ENCODE results near the gene PSMC3IP. TPM values are rescaled to one million over a fixed set of nuclear protein-coding genes. Genes with fewer than 3 reads are reported as not detected.
"Not testable (repeated sequence)": the region's sequence is repeated elsewhere in the genome, so short reads cannot be mapped to it uniquely, and the experiment has no call there.

The PSMC3IP gene
- total and polyA plus RNA-seq, 9 donors: 5.4 to 13.5 (median 11.8) TPM

DNA sequence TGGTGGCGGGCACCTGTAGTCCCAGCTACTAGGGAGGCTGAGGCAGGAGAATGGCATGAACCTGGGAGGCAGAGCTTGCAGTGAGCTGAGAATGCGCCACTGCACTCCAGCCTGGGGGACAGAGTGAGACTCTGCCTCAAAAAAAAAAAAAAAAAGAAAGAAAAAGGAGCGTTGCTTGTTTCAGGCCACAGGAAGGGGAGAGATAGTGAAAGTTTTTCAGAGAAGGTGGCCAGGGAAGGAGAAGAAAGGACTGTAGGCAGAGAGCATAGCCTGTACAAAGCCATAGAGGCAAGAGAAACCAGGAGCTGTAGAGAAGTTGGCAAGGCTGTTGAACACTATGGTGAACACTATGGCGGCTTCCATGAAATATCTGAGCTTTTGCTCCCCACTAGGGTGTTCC lies 37.0 kb downstream of the PSMC3IP start:
- WGBS (ENCODE audit: insufficient coverage): 100% methylated on average over 3 of the region's 4 CpGs

GRCh38 chr17:42538482-42538881 lies 39.0 kb downstream of the PSMC3IP start:
- peaks cover 54% of the 10 kb centered on the region for H3K36me3 ChIP-seq (ENCODE audit: control insufficient read depth, insufficient read depth, low read length)
- H3K27ac ChIP-seq (ENCODE audit: low read length): no peak overlapping the region
- 97% methylated on average over 9 of the region's 14 CpGs for WGBS (ENCODE audit: insufficient coverage)
- no peak overlapping the region for H3K4me3 ChIP-seq (ENCODE audit: low read length)
- no peaks in the 10 kb centered on the region for H3K27me3 ChIP-seq (ENCODE audit: control insufficient read depth, insufficient read depth, low read length)
- DNase-seq: no peak
- no peaks in the 10 kb centered on the region for H3K9me3 ChIP-seq (replicated peaks; ENCODE audit: control insufficient read depth, low read depth, low read length)
- H3K4me1 ChIP-seq (ENCODE audit: control insufficient read depth, insufficient read depth, low read length): peaks cover 44% of the 10 kb centered on the region

More for the DNA sequence above, 37.0 kb downstream of the PSMC3IP start:
- not testable (repeated sequence) for H3K9me3 ChIP-seq (replicated peaks; ENCODE audit: control insufficient read depth, low read depth, low read length); H3K27ac ChIP-seq (ENCODE audit: low read length); DNase-seq; H3K27me3 ChIP-seq (ENCODE audit: control insufficient read depth, insufficient read depth, low read length); H3K4me3 ChIP-seq (ENCODE audit: low read length)
- peaks cover 66% of the 10 kb centered on the region for H3K36me3 ChIP-seq (ENCODE audit: control insufficient read depth, insufficient read depth, low read length)
- H3K4me1 ChIP-seq (ENCODE audit: control insufficient read depth, insufficient read depth, low read length): peaks cover 56% of the 10 kb centered on the region

- Histone ChIP-seq H3K4me3 (ENCODE audit: low read length) (no peak overlapping the region), H3K9me3 (replicated peaks; ENCODE audit: control insufficient read depth, low read depth, low read length) (no peaks in the 10 kb centered on the region), H3K4me1 (ENCODE audit: control insufficient read depth, insufficient read depth, low read length) (peaks cover 39% of the 10 kb centered on the region), H3K27ac (ENCODE audit: low read length) (no peak overlapping the region), H3K27me3 (ENCODE audit: control insufficient read depth, insufficient read depth, low read length) (no peaks in the 10 kb centered on the region), H3K36me3 (ENCODE audit: control insufficient read depth, insufficient read depth, low read length) (peaks cover 49% of the 10 kb centered on the region)
- DNase-seq: no peak
- 100% methylated on average over 2 of the region's 5 CpGs for WGBS (ENCODE audit: insufficient coverage)
Observed at GRCh38 chr17:42537826-42538451, 39.6 kb downstream of the PSMC3IP start.

- peaks cover 32% of the 10 kb centered on the region for H3K4me1 ChIP-seq (ENCODE audit: control insufficient read depth, insufficient read depth, low read length)
- H3K9me3 ChIP-seq (replicated peaks; ENCODE audit: control insufficient read depth, low read depth, low read length): no peaks in the 10 kb centered on the region
- H3K36me3 ChIP-seq (ENCODE audit: control insufficient read depth, insufficient read depth, low read length): peaks cover 42% of the 10 kb centered on the region
- no peak for DNase-seq
- WGBS (ENCODE audit: insufficient coverage): 86% methylated on average over 16 of the region's 31 CpGs
- no peaks in the 10 kb centered on the region for H3K27me3 ChIP-seq (ENCODE audit: control insufficient read depth, insufficient read depth, low read length)
- peak overlapping the region; percentile 68 for H3K4me3 ChIP-seq (ENCODE audit: low read length)
- peak overlapping the region; percentile 94 for H3K27ac ChIP-seq (ENCODE audit: low read length)
Observed at GRCh38 chr17:42537156-42537805, 40.2 kb downstream of the PSMC3IP start.

DNA sequence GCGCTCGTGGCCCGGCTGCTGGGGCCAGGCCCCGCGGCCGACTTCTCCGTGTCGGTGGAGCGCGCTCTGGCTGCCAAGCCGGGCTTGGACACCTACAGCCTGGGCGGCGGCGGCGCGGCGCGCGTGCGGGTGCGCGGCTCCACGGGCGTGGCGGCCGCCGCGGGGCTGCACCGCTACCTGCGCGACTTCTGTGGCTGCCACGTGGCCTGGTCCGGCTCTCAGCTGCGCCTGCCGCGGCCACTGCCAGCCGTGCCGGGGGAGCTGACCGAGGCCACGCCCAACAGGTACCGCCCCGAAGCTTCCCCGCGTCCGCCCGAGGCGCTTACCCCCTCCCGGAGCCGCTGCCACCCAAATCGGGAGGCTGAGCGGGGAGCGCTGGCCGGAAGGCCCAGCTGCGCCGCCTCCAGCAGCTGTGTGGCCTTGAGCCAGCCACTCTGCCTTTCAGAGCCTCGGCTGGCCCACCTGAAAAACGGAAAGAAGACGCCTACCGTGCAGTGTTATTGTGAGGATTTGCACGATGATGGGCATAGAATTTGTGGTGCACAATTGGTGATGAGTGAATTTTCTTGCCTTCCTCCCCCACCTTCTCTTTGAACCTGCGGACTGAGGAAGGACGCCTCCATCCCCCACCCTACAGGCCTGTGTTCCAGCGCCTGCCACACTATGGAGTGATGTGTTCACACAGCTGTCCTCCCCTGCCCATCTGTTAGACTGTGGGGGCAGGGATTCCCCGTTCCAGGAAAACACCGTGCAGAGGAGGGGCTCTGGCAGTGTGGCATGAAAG lies 41.0 kb downstream of the PSMC3IP start:
- peak overlapping the region; percentile 94 for H3K27ac ChIP-seq (ENCODE audit: low read length)
- WGBS (ENCODE audit: insufficient coverage): under 1% methylated on average over 52 of the region's 65 CpGs
- DNase-seq: peak; percentile 93
- peaks cover 39% of the 10 kb centered on the region for H3K36me3 ChIP-seq (ENCODE audit: control insufficient read depth, insufficient read depth, low read length)
- peaks cover 33% of the 10 kb centered on the region for H3K4me1 ChIP-seq (ENCODE audit: control insufficient read depth, insufficient read depth, low read length)
- peak overlapping the region; percentile 68 for H3K4me3 ChIP-seq (ENCODE audit: low read length)
- no peaks in the 10 kb centered on the region for H3K27me3 ChIP-seq (ENCODE audit: control insufficient read depth, insufficient read depth, low read length)
- no peaks in the 10 kb centered on the region for H3K9me3 ChIP-seq (replicated peaks; ENCODE audit: control insufficient read depth, low read depth, low read length)

GRCh38 chr17:42536048-42536371 lies 41.5 kb downstream of the PSMC3IP start, which contains the start of gene NAGLU:
NAGLU (plus strand) TSS chr17:42536241; CDS start chr17:42536273, 32 bp downstream.
- WGBS (ENCODE audit: insufficient coverage): under 1% methylated on average over 40 of the region's 40 CpGs
- peak; percentile 97 for DNase-seq
- H3K27me3 ChIP-seq (ENCODE audit: control insufficient read depth, insufficient read depth, low read length): no peaks in the 10 kb centered on the region

GRCh38 chr17:42535155-42536047 lies 42.1 kb downstream of the PSMC3IP start:
- 32% methylated on average over 15 of the region's 26 CpGs for WGBS (ENCODE audit: insufficient coverage)

More at GRCh38 chr17:42536048-42536371, 41.5 kb downstream of the PSMC3IP start, which contains the start of gene NAGLU:
- Histone ChIP-seq H3K4me3 (ENCODE audit: low read length) (peak within 1 kb of the TSS; percentile 68), H3K36me3 (ENCODE audit: control insufficient read depth, insufficient read depth, low read length) (peaks cover 33% of the 10 kb centered on the region), H3K9me3 (replicated peaks; ENCODE audit: control insufficient read depth, low read depth, low read length) (no peaks in the 10 kb centered on the region), H3K27ac (ENCODE audit: low read length) (peak within 1 kb of the TSS; percentile 94), H3K4me1 (ENCODE audit: control insufficient read depth, insufficient read depth, low read length) (peaks cover 33% of the 10 kb centered on the region)

GRCh38 chr17:42531455-42532354 lies 45.8 kb downstream of the PSMC3IP start:
- Histone ChIP-seq H3K27me3 (ENCODE audit: control insufficient read depth, insufficient read depth, low read length) (no peaks in the 10 kb centered on the region), H3K4me3 (ENCODE audit: low read length) (peak overlapping the region; percentile 54), H3K9me3 (replicated peaks; ENCODE audit: control insufficient read depth, low read depth, low read length) (no peaks in the 10 kb centered on the region), H3K36me3 (ENCODE audit: control insufficient read depth, insufficient read depth, low read length) (no peaks in the 10 kb centered on the region), H3K4me1 (ENCODE audit: control insufficient read depth, insufficient read depth, low read length) (peaks cover 22% of the 10 kb centered on the region), H3K27ac (ENCODE audit: low read length) (peak overlapping the region; percentile 75)
- WGBS (ENCODE audit: insufficient coverage): 13% methylated on average over 44 of the region's 60 CpGs
- peak; percentile 77 for DNase-seq

More at GRCh38 chr17:42535155-42536047, 42.1 kb downstream of the PSMC3IP start:
- Histone ChIP-seq H3K4me1 (ENCODE audit: control insufficient read depth, insufficient read depth, low read length) (peaks cover 33% of the 10 kb centered on the region), H3K36me3 (ENCODE audit: control insufficient read depth, insufficient read depth, low read length) (peaks cover 28% of the 10 kb centered on the region), H3K27me3 (ENCODE audit: control insufficient read depth, insufficient read depth, low read length) (no peaks in the 10 kb centered on the region), H3K27ac (ENCODE audit: low read length) (peak overlapping the region; percentile 89), H3K4me3 (ENCODE audit: low read length) (peak overlapping the region; percentile 38), H3K9me3 (replicated peaks; ENCODE audit: control insufficient read depth, low read depth, low read length) (no peaks in the 10 kb centered on the region)
- no peak for DNase-seq

GRCh38 chr17:42530952-42531454 lies 46.5 kb downstream of the PSMC3IP start:
- H3K9me3 ChIP-seq (replicated peaks; ENCODE audit: control insufficient read depth, low read depth, low read length): no peaks in the 10 kb centered on the region
- peaks cover 20% of the 10 kb centered on the region for H3K4me1 ChIP-seq (ENCODE audit: control insufficient read depth, insufficient read depth, low read length)
- no peaks in the 10 kb centered on the region for H3K27me3 ChIP-seq (ENCODE audit: control insufficient read depth, insufficient read depth, low read length)
- 100% methylated on average over 1 of the region's 2 CpGs for WGBS (ENCODE audit: insufficient coverage)
- H3K36me3 ChIP-seq (ENCODE audit: control insufficient read depth, insufficient read depth, low read length): no peaks in the 10 kb centered on the region
- no peak overlapping the region for H3K27ac ChIP-seq (ENCODE audit: low read length)
- no peak overlapping the region for H3K4me3 ChIP-seq (ENCODE audit: low read length)
- DNase-seq: no peak
